CD4-positive, alpha-beta T cell treated with Interleukin-17A for 1 hour (primary cell): ENCODE data around the gene FBF1.
"Not testable (repeated sequence)": the region's sequence is repeated elsewhere in the genome, so short reads cannot be mapped to it uniquely, and the experiment has no call there.

Experiments
- DNase-seq: peaks from one replicate; pipeline ENCODE4 v3.0.0-alpha.2; 2020

The FBF1 gene

GRCh38 chr17:75873587-75874322, 67.1 kb downstream of the FBF1 start:
- no peak for DNase-seq

GRCh38 chr17:75872434-75873351, 68.1 kb downstream of the FBF1 start:
- DNase-seq = peak; percentile 82

- DNase-seq = not testable (repeated sequence)
Measured at GRCh38 chr17:75870228-75870627, 70.6 kb downstream of the FBF1 start.

- DNase-seq = no peak
Measured at GRCh38 chr17:75869282-75870141, 71.3 kb downstream of the FBF1 start.

DNA sequence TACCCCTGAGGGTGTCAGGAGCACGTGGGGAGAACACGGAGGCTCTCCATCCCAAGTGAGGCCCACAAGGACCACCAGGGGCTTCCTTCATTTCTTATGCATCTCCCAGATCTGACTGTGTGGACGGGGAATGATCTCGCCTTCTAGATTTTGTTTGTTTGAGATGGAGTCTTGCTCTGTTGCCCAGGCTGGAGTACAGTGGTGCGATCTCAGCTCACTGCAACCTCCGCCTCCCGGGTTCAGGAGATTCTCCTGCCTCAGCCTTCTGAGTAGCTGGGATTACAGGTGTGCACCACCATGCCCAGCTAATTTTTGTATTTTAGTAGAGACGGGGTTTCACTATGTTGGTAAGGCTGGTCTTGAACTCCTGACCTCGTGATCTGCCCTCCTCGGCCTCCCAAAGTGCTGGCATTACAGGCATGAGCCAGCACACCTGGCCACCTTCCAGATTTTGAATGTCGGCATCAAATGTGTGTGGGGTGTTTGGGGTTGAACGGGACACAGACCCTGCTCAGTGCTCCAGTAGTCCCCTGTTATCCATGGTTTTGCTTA, 72.0 kb downstream of the FBF1 start:
- not testable (repeated sequence) for DNase-seq

- DNase-seq = not testable (repeated sequence)
Measured at GRCh38 chr17:75865404-75866188, 75.2 kb downstream of the FBF1 start.

- DNase-seq = peak; percentile 28
Measured at GRCh38 chr17:75864887-75865286, 76.0 kb downstream of the FBF1 start.

DNA sequence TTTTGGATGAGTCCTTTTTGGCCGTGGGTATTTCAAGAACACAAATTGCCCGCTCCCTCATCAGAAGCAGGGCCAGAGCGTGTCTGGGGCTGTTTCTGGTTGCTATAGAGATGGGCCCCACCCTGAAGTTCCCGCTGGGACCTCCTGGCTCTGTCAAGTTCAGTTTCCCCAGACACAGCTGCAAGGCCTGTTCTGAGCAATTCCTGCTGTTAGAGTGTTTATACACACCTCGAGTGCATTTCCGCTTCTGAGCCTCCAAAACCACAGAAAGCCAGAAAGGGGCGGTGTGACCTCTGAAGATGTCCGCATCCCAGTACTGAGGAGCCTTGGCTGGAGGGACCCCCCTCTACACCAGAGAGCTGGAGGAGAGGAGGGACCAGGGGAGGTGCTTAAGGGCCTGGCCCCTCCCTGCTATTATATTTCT, 76.4 kb downstream of the FBF1 start:
- DNase-seq = peak; percentile 70

DNA sequence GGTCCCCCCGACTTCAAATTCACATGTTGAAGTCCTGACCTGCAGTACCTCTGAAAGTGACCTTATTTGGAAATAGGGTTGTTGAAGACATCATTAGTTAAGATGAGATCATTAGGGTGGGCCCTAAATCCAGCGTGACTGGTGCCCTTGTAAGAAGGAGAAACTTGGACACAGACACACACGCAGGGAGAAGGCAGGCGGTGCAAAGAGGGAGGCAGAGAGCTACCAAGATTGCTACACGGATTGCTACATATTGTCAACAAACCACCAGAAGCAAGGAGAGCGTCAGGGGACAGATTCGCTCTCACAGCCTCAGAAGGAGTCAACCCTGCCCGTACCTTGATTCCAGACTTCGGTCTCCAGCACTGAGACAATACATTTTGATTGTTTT, 78.9 kb downstream of the FBF1 start:
- DNase-seq = no peak
